Stimulated activated naive CD8-positive, alpha-beta T cell treated with anti-CD3 and anti-CD28 coated beads, Interleukin-15, Interleukin-2, amounts not matched to agents 100 U/mL and 50 U/mL, for 24 hours (primary cell): ENCODE measurements around the gene ITIH3.

Source experiments
- ATAC-seq: fragments of 150-1000 bp; cut with Tn5 transposase; one replicate; pipeline ENCODE4 v1.10.0; 2021
- DNase-seq: peaks from one replicate; pipeline ENCODE4 v3.0.0; 2021

Gene ITIH3

DNA sequence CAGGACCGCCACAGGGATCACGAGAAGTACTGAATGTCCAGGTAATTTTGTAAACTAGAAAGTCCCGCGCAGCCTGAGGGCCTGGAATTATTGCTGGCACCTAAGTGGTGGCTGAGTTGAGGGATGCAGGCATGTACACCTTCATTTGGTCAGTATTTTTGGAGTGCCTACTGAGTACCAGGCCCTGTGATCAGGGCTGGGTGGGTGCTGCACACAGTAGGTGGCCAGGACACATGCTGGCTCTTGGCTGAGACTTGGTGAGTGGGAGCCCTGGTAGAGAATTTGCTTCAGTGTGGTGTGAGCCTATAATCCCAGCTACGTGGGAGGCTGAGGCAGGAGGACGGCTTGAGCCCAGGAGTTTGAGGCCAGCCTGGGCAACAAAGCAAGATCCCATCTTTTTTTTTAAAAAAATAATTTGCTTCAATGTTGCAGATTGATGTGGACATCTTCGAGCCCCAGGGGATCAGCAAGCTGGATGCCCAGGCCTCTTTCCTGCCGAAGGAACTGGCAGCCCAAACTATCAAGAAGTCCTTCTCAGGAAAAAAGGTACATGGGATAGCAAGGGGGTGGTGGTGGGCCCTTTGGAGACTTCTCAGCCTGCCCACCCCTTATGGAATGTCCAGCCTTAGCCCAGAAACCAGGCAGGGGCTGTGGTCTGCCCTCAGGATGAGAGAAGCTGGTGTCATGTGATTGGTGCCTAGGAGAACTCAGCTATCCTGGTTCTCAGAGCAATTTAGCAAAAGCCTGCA is 14.6 kb upstream of the ITIH3 start:
- DNase-seq: no peak

DNA sequence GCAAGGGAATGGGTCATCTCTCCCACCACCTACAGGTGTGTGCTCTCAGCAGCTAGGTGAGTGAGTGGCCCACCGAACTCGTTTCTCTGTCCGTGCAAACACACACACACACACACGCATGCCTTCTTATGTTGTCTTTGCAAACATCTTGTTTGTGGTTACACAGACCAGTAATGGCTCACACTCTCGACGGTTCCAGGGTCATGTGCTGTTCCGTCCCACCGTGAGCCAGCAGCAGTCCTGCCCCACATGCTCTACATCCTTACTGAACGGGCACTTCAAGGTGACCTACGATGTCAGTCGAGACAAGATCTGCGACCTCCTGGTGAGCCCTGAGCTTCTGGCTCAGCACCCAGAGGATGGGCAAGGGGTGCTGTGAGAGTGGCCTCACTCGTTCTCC is 12.9 kb upstream of the ITIH3 start:
- no peak for DNase-seq

More for the DNA sequence above, 14.6 kb upstream of the ITIH3 start:
- no peak for ATAC-seq

DNA sequence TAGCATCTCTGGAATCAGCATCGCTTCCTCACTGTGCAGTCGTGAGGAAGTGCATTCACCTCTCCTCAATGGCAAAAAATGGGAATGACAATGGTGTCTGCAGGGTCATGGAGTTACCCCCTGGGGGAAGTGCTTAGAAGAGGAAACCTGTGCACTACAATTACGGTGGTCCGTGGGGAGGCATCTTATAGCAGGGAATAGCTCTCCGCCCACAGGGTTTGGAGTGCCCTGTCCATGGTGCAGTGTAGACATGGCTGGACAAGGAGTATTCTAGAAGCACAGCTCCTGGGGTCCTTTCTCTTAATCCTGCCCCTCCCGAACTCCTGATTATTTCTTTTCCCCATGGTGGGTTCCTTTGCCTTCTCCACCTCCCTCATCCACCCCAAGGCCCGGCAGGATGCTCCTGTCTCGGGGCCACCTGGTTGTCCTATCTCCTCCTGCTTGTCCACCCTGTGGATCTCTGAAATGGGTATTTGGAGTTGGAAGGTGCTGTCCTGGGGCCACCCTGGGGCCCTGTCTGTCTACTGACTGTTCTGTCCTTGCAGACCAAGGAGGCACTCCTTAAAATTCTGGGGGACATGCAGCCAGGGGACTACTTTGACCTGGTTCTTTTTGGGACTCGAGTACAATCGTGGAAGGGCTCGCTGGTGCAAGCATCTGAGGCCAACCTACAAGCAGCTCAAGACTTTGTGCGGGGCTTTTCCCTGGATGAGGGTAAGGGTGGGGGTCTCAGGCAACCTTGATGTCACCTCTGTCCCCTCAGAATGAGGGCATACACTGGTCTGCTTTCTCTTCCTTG is 12.0 kb upstream of the ITIH3 start:
- ATAC-seq (no peak), DNase-seq (no peak)

More for the DNA sequence above, 12.9 kb upstream of the ITIH3 start:
- ATAC-seq: no peak

DNA sequence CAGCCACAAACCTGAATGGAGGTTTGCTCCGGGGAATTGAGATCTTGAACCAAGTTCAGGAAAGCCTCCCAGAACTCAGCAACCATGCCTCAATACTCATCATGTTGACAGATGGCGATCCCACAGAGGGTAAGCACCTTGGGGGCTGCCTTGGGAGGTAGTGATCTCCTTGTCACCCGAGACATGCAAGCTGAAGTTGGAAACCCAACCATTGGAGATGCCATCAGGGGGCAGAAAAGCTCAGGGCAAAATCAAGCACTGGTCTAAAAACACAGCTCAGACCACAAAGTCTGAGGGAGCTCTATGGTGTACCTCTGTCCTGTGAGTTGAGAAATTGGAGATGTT is 11.4 kb upstream of the ITIH3 start:
- no peak for ATAC-seq
- no peak for DNase-seq

DNA sequence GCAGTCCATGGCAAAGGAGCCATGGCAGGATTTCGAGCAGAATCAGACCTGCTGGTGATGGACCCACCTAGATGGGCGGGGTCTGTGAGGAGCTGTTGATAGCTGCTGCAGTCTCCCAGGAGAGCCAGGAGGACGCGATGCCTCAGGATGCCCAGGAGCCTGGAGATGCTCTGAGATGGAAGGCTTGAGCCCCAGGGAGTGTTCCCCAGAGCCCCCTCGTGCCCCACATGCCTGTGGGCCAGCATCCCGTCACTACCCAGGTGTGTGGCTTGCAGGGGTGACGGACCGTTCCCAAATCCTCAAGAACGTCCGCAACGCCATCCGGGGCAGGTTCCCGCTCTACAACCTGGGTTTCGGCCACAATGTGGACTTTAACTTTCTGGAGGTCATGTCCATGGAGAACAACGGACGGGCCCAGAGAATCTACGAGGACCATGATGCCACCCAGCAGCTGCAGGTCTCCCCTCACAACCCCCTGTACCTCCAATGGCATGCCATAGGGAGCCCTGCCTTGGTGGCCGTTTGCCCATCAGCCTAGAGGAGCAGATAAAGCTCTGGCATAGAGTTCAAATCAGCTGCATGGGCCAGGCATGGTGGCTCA is 10.5 kb upstream of the ITIH3 start:
- DNase-seq (no peak), ATAC-seq (no peak)

DNA sequence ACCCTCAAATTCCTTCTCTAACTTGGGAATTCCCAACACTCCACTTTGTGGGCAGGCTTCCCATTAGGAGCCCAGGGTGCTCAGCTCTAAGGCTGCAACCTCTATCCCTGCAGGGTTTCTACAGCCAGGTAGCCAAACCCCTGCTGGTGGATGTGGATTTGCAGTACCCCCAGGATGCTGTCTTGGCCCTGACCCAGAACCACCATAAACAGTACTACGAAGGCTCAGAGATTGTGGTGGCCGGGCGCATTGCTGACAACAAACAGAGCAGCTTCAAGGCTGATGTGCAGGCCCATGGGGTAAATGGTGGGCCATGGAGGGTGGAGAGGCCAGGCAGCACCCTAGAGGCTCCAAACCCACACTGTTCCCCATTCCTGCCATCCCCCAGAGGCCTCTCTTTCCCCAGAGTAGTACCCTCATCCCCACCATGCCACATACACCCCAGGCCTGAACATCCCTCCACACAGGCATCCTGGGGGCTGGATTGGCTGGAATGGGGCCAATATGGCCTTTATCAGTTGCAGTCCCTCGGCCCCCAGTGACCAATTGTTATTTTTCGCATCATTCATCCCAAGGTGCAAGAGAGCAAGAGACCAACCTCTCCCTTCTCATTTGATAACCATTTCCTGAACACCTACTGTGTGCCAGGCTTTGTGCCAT is 9.5 kb upstream of the ITIH3 start:
- ATAC-seq (no peak), DNase-seq (no peak)

DNA sequence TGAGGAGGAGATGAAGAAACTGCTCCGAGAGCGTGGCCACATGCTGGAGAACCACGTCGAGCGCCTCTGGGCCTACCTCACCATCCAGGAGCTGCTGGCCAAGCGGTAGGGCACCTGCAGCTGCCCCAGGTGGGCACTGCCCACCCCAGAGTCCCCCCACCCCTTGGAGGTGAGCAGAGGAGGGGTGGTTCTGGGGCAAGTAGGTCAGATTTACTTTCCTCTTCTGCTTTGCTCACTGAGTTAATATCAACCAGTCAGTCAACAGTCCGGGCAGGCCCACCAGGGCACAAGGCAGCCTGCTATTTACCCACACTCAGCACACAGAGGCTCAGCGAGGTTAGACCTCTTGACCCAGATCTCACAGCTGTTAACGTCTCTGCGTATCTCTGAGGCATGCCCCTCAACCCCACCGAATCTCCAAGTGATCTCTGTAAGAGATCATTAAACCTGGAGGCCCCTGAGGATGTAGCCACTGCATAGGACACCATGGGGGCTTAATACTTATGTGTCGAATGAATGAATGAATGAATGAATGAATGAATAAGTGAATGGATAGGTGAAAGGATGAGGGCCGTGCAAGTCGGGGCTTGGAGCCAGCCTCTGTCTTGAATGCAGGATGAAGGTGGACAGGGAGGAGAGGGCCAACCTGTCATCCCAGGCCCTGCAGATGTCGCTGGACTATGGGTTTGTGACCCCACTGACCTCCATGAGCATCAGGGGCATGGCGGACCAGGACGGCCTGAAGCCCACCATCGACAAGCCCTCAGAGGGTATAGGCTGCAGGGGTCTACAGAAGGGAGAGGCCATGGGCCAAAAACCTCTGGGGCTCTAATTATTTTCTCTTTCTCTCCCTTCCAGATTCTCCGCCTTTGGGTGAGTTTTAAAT is 8.0 kb upstream of the ITIH3 start:
- no peak for ATAC-seq
- DNase-seq: no peak

DNA sequence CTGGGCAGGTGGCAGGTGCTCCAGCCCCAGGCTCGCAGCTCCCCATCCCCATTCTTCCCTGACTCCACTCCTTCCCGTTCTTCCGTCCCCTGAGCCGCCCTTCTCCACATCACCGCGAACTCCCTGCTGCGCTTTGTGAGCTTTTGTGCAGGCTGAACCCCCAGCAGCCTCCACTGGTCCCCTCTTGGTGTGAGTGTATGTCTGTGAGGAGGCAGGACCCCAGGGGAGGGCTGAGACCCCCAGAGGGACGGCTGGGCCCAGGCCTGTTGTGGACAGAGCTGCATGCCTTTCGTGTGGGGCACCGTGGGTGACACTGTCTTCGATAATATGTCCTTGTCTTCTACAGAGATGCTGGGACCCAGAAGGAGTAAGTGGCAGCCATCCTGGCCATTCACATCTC is 7.3 kb upstream of the ITIH3 start:
- no peak for DNase-seq
- ATAC-seq: no peak

DNA sequence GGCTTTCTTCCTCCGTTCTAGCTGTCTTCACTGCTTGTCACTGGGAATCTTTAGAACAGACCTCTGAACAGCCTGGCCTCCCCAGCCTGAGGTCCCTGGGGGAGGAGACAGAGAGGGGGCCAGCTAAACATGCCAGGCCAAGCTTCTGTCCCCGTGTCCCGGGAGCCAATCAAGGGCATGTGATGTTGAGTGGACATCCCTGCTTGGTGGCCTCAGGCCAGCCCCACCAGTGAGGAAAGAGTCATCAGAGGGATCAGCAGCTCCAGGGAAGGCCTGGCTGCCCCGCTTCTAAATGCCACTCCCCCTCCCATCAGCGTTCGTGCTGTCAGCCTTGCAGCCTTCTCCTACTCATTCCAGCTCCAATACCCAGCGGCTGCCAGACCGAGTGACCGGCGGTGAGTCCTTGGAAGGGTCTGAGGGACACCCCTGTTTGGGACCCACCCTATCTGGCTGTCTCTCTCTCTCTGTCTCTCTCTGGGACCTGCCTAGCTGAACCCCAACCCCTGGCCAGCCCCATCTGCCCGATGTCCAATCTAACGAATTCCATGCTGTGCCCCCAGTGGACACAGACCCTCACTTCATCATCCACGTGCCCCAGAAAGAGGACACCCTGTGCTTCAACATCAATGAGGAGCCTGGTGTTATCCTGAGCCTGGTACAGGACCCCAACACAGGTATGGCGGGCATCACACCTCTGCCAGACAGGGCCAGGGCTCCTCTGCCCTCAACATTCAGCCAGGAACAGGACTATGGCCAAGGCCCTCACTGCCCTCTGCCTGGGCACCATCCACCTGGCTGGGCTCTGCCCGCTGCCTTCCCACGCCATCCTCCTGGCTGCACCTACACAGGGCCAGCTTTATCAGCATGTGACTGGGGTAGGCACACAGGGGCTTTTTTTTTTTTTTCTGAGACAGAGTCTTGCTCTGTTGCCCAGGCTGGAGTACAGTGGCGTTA is 6.6 kb upstream of the ITIH3 start:
- DNase-seq (no peak), ATAC-seq (no peak)

DNA sequence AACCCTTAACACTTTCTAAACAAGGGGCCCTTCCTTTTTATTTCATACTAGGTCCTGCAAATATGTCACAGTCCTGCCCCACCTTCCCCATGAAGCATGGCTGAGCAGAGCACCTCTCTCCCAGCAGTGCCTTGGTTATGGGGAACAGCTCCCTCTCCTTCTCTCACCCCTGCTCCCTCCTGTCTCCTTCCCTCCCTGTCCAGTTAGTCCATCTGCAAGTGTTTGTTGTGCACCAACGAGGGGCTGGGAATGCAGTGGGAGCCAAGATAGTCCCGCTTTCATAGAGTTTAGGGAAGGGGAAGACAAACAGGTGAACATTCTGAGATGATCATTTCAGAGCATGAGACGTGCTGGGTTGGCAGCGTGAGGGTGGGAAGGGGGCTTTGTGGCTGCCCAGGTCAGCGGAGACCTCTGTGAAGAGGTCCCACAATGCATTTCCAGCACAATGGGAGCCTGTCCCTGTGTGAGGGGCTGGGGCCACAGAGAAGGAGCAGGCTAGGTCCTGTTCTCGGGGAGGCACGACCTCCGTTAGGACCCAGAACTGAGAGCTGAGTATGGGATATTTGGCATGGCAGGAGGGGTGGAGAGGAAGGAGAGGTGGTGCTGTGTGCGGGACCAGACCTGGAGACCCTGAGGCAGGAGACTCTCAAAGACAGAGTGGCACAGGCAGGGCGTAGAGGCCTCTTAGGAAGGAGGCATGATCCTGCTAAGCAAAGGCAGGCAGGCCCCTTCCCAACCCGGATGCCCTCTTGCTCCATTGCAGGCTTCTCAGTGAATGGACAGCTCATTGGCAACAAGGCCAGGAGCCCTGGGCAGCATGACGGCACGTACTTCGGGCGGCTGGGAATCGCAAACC is 5.5 kb upstream of the ITIH3 start:
- ATAC-seq: no peak
- DNase-seq: no peak

DNA sequence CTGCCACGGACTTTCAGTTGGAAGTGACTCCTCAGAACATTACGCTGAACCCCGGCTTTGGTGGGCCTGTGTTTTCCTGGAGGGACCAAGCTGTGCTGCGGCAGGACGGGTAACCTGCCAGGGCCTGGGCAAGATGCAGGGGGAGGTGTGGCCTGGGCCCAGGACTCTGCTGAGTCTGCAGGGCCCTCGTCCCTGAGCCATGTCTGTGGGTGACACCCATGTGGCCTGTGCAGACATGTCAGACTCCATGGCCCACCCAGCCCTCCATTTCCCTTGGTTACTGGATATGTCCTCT is 4.9 kb upstream of the ITIH3 start:
- ATAC-seq: no peak

DNA sequence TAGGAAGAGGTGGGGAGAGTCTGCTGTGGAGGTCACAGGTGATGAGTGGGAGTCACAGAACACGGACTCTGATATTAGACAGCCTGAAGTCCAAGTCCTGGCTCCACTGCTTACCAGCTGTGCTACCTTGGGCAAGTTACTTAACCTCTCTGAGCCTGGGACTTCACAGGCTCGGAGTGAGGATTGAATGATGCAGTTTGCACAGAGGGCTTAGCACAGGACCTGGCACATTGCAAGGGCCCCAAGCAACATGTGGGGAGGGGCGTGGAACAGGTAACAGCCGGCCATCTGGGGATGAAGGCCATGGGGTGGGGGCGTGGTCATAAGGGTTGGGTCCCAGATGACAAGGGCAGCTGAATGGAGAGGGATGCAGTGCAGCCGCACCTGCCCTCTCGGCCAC is 4.3 kb upstream of the ITIH3 start:
- DNase-seq (no peak), ATAC-seq (no peak)

More for the DNA sequence above, 4.9 kb upstream of the ITIH3 start:
- DNase-seq: no peak

DNA sequence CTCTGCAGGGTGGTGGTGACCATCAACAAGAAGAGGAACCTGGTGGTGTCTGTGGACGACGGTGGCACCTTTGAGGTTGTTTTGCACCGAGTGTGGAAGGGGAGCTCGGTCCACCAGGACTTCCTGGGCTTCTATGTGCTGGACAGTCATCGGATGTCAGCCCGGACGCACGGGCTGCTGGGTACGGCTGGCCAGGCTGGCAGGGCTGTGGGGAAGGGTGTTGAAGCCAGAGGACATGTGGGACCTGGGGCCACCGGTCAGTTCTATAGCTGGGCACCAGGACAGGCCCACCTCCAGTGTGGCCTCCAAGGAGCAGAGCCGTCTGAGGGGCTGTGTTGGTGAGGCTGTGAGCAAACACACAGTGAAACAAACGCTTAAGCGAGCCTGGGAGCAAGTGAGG is 3.9 kb upstream of the ITIH3 start:
- ATAC-seq: no peak
- DNase-seq: no peak

DNA sequence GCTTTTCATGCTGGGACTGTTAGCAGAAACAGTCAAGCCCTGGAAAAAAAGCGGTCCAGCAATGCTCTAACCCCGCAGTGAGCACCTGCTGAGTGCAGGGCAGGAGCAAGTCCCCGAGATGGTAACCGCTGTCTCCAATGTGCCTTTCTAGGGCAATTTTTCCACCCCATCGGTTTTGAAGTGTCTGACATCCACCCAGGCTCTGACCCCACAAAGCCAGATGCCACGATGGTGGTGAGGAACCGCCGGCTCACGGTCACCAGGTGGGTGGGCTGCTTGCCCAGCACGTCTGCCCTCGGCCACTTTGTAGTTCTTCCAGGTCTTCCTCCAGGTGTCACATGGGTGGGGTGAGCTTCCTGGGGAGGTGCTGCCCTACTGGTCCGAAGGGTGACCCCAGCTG is 3.2 kb upstream of the ITIH3 start:
- DNase-seq (no peak), ATAC-seq (no peak)

DNA sequence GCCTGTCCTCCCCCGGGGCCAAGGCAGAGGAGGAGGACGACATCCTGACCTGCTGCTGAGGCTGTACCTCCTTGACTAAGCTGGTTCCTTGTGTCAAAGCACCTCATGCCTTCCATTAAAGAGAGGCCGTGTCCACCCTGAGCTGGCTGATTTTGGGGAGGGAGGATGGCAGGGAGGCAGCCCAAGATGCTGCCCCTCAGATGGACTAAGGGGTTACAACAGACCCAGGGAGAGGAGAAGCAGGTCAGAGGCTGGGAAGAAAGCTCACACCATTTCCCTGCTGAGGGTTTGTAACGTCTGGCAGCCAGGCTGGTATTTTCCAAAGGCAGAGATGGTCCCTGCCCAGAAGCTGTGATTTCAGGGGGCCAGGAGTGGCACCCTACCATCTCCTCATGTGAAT is 2.7 kb upstream of the ITIH3 start:
- DNase-seq: no peak
- ATAC-seq: no peak

DNA sequence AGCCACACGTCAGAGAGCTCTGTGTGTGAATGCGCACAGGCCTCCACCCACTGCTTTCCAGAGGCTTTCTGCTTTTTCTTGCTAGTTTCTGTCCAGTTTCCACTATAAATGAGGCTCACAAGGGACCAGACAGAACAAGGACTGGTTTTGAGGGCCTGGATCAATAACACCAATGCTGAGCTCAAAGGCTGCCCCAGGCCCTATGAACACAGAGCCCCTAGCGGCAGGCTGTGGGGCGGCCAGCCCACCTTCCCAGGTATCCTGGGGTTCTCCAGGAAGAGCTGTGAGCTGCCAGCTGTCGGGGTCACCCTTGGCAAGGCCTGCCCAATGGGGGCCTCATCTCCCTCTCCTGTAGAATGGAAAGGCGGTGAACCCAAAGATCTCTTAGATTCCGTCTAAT is 2.2 kb upstream of the ITIH3 start:
- no peak for DNase-seq
- no peak for ATAC-seq

DNA sequence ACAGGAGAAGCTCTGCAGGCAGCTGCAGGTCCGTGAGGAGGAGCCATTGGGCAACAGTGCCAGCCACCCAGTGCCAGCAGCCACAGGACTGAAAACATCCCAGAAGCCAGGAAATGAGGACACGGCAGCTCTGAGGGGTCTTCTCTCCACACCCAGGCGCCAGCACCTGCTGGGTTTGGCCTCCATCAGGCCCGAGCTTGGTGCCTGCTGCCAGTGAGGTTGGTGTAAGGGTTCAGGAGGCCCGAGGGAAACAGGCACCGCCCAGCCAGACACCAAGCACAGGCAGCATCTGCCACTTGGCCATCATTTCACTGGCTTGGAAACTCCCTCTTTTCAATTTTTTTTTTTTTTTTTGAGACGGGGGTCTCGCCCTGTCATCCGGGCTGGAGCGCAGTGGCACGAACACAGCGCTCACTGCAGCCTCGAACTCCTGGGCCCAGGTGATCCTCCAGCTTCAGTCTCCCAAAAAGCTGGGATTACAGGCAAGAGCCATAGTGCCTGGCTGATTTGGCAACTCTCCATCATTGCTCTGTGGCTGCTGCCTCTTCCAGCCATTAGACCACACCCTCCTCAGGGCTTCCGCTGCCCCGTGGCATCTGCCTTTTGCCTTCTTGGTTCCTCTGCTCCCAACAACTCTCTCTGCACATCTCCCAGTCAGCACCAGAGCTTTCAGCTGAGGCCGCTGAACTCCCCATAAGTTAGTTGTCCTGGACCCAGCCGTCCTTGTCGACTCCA is 1.5 kb upstream of the ITIH3 start:
- ATAC-seq: no peak
- DNase-seq: no peak

DNA sequence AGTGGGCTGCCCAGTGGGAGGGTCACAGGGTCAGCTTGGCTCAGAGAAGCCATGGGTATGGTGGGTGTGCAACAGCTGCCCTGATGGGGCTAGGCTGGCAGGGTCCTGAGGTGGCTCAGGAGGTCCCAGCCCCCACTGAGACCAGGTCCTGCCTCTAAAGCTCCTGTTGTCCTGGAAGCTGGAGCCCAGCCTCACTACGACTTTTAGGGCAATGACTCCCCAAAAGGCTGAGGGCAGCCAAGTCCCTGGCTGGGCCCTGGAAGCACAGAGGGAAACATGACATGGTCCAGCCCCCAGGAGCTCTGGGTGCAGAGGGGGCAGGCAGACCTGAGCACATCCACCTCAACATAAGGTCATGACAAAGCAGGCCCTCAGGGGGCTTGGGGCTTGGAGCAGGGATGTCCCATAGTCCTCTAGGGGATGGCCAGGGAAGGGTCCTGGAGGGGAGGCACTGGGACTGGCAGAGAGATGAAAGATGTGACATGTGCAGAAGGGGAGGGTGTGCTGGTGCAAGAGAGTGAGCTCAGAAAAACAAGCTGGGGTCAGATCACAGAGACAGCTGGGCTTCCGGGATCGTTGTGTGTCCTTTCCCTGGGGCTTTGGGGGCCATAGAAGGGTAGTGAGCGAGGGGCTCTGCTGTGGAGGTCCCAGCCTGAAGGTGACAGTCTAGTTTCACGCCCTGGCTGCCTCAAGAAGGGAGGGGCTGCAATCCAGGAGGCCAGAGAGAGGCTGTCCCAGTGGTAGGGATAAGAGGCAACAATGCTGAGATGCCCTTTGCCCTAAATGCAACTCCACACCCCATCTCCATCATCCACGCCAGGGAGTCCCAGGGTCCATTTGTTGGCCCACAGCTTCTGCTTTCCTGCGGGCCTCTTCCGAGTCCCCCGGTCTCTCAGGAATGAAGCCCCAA is 639 bp upstream of the ITIH3 start:
- ATAC-seq: no peak

More for the DNA sequence above, 639 bp upstream of the ITIH3 start:
- no peak for DNase-seq
